A549 treated with Mapracorat at 1 μM for 4 hours (cell line): ENCODE measurements around the gene CLCC1. TPM values are rescaled to one million over a fixed set of nuclear protein-coding genes. Genes with fewer than 3 reads are reported as not detected.

ENCODE experiments used
- total RNA-seq: library from RNA; stranded (reverse); fragments of 200-300 nt; extraction: Qiagen RNA extraction; gene quantifications from 5 replicates; pipeline ENCODE4 v1.2.3, GENCODE V29; 2022

CLCC1 gene, protein sequence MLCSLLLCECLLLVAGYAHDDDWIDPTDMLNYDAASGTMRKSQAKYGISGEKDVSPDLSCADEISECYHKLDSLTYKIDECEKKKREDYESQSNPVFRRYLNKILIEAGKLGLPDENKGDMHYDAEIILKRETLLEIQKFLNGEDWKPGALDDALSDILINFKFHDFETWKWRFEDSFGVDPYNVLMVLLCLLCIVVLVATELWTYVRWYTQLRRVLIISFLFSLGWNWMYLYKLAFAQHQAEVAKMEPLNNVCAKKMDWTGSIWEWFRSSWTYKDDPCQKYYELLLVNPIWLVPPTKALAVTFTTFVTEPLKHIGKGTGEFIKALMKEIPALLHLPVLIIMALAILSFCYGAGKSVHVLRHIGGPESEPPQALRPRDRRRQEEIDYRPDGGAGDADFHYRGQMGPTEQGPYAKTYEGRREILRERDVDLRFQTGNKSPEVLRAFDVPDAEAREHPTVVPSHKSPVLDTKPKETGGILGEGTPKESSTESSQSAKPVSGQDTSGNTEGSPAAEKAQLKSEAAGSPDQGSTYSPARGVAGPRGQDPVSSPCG
- total RNA-seq = 14.1 to 16.5 TPM (median 15.0 TPM) in 5 replicates

DNA sequence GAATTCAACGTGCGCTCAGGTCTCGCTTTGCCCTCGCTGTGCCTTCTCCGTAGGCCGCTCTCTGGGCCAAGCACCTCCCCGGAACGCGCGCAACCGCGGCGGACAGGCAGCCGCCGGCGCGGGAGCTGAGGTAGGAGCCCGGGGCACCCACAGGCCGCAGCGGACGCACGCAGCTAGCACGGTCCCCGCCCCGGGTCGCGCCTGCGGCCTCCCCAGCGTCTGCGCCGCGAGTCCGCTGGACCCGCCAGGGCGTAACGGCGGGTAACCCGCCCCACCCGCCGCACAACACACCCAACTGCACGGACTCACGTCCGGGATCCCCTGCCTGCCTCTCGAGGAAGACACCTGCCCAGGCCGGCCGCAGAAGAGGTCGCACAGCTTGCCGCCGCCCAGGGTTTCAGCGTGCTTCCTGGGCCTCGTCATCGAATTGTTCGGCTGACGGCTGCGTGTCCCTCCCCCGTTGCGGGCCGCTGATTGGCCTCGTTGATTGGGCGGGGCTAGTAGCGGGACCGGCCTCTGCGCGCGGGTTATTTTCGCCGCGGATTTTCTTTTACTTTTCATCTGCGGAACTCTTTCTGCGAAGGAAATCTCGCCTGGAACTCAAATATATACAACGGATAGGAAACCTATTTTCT, at the start of gene CLCC1:
CLCC1 (minus strand) TSS at position 433 of the 635 bp plus-strand sequence. CDS start 13,047 bp downstream, outside the sequence.

Other genes starting within 250 kb of the CLCC1 start
- 17.3 to 24.7 TPM (median 20.4 TPM) in 5 replicates for gene STXBP3, start 216.8 kb downstream of the CLCC1 start, total RNA-seq
- 0.78 to 2.5 TPM (median 1.2 TPM) in 5 replicates for gene AKNAD1, start 106.4 kb downstream of the CLCC1 start, total RNA-seq
- 16.5 to 21.9 TPM (median 20.1 TPM) in 5 replicates for gene GPSM2, start 86.5 kb downstream of the CLCC1 start, total RNA-seq
- 7.0 to 9.4 TPM (median 8.6 TPM) in 5 replicates for gene WDR47, start 78.6 kb upstream of the CLCC1 start, total RNA-seq
- 24.8 to 31.8 TPM (median 26.3 TPM) in 5 replicates for gene TAF13, start 112.5 kb upstream of the CLCC1 start, total RNA-seq
- 7.8 to 10.8 TPM (median 8.1 TPM) in 5 replicates for gene TMEM167B, start 127.3 kb upstream of the CLCC1 start, total RNA-seq
- 0.34 to 0.63 TPM (median 0.55 TPM) in 5 replicates for gene ELAPOR1, start 150.6 kb upstream of the CLCC1 start, total RNA-seq